GM13976 (cell line): ENCODE data around the gene MED12.

ENCODE experiments used
- DNase-seq: peaks from one replicate; pipeline ENCODE4 v3.0.0; 2012; ENCODE audit warnings: low spot score
- CTCF ChIP-seq: IDR thresholded peaks from 2 replicates; pipeline ENCODE4 v1.5.1; 2012; ENCODE audit warnings: borderline replicate concordance, mild to moderate bottlenecking; ENCODE audit not compliant: insufficient read depth; ENCODE audit errors: extremely low read depth, missing control alignments, control extremely low read depth
- in situ Hi-C: fragments of 300-500 bp; cut with MboI; formaldehyde crosslinking; loops from one replicate; pipeline ENCODE4 v1.12.0; 2022; ENCODE audit warnings: low sequenced_read_pairs, mixed read lengths, inconsistent platforms; ENCODE audit not compliant: unreplicated experiment

MED12 gene

GRCh38 chrX:71118032-71118984 lies at the start of gene MED12:
Gene MED12, plus strand, starts transcription at chrX:71118596. Its CDS starts 159 bp downstream, at chrX:71118755.
- in situ Hi-C loops = no loop called here
- no peak for TF ChIP-seq CTCF
- peak; percentile 88 for DNase-seq

- in situ Hi-C loops = no loop called here
- DNase-seq = no peak
- no peak for TF ChIP-seq CTCF
Observed at GRCh38 chrX:71070531-71070930, 47.9 kb upstream of the MED12 start.

GRCh38 chrX:71081330-71082123 lies 36.9 kb upstream of the MED12 start:
- in situ Hi-C loops = no loop called here
- TF ChIP-seq CTCF = no peak
- peak; percentile 7 for DNase-seq

- in situ Hi-C loops = no loop called here
- TF ChIP-seq CTCF = no peak
- no peak for DNase-seq
Observed at GRCh38 chrX:71082124-71082647, 36.2 kb upstream of the MED12 start.

- no peak for DNase-seq
- TF ChIP-seq CTCF = no peak
- in situ Hi-C loops = no loop called here
Observed at GRCh38 chrX:71082822-71083221, 35.6 kb upstream of the MED12 start.

- no peak for TF ChIP-seq CTCF
Observed at GRCh38 chrX:71085900-71086299, 32.5 kb upstream of the MED12 start.

More at GRCh38 chrX:71085900-71086299, 32.5 kb upstream of the MED12 start:
- DNase-seq = no peak
- in situ Hi-C loops = no loop called here
